BLaER1 (cell line): Measurements from ENCODE around the gene MUC16.
A peak's percentile ranks its signal among the peaks of the same experiment; 100 is the strongest.

Source experiments
- H3K27ac ChIP-seq: shearing (Covaris generic); formaldehyde crosslinking; 2 replicates; pipeline ENCODE4 v1.8.1; 2022
- H3K27me3 ChIP-seq: shearing (Covaris generic); formaldehyde crosslinking; 2 replicates; pipeline ENCODE4 v1.8.1; 2022
- H3K36me3 ChIP-seq: shearing (Covaris generic); formaldehyde crosslinking; 2 replicates; pipeline ENCODE4 v1.8.1; 2022
- H3K4me1 ChIP-seq: shearing (Covaris generic); formaldehyde crosslinking; 2 replicates; pipeline ENCODE4 v1.8.1; 2022
- H3K4me2 ChIP-seq: shearing (Covaris generic); formaldehyde crosslinking; 2 replicates; pipeline ENCODE4 v1.8.1; 2022
- H3K4me3 ChIP-seq: shearing (Covaris generic); formaldehyde crosslinking; 2 replicates; pipeline ENCODE4 v1.8.1; 2022
- H3K9ac ChIP-seq: shearing (Covaris generic); formaldehyde crosslinking; 2 replicates; pipeline ENCODE4 v1.8.1; 2022
- H3K9me3 ChIP-seq: shearing (Covaris generic); formaldehyde crosslinking; 2 replicates; pipeline ENCODE4 v1.8.1; 2022
- H4K20me1 ChIP-seq: shearing (Covaris generic); formaldehyde crosslinking; 2 replicates; pipeline ENCODE4 v1.8.1; 2022
- Cebpa-rat ChIP-seq: shearing (Covaris generic); IDR thresholded peaks from 2 replicates; pipeline ENCODE4 v1.8.1; 2022

Gene MUC16

DNA sequence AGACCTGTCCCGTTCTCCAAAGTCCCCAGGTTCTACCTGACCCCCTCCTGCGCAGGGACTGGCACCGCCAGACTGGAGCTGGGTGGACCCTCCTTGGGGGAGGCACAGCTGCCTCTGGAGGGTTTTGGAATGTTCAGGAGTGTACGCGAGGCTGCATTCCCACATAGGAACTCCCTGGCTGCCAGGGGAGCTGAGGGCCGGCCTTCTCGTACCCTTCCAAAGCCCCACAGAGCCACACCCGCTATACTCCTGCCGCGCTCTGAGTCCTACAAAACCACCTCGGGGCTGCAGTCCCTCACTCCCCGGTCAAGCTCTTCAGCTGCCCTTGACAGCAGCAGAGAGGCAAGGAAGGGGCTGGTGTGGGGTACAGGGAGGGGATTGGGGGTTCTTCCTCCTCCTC, 484 bp upstream of the MUC16 start:
- Histone ChIP-seq H3K27me3 (no peaks in the 10 kb centered on the region), H4K20me1 (no peaks in the 10 kb centered on the region), H3K4me3 (no peak overlapping the region), H3K4me2 (peak overlapping the region; percentile 24; the same call in 1 of the 2 replicates), H3K36me3 (no peaks in the 10 kb centered on the region), H3K9me3 (no peaks in the 10 kb centered on the region), H3K9ac (no peak overlapping the region), H3K27ac (no peak overlapping the region), H3K4me1 (peaks cover 33% of the 10 kb centered on the region)
- no peak for TF ChIP-seq Cebpa-rat

DNA sequence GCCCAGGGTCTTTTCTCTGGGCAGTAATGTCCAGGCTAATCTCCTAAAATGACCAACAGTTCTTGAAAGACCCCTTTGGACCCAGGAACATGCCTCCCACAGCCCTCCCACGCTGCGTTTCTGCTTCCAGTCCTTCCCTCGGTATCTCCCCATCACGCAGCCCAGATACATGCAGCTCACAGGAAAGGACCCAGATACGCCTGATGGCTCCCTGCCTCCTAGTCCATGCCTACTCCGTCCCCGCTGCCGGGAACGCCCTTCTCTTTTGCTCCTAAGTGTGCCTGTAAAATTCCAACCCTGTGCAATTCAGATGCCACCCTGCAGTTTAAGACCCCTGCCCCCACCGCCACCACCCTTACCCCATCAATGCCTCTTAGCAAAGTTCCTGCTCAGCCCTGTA, 778 bp downstream of the MUC16 start:
- TF ChIP-seq Cebpa-rat: no peak
- Histone ChIP-seq H3K4me1 (peaks cover 33% of the 10 kb centered on the region), H3K27me3 (no peaks in the 10 kb centered on the region), H4K20me1 (no peaks in the 10 kb centered on the region), H3K9me3 (no peaks in the 10 kb centered on the region), H3K36me3 (no peaks in the 10 kb centered on the region), H3K4me2 (peak overlapping the region; percentile 24), H3K4me3 (no peak overlapping the region), H3K9ac (no peak overlapping the region), H3K27ac (no peak overlapping the region)

DNA sequence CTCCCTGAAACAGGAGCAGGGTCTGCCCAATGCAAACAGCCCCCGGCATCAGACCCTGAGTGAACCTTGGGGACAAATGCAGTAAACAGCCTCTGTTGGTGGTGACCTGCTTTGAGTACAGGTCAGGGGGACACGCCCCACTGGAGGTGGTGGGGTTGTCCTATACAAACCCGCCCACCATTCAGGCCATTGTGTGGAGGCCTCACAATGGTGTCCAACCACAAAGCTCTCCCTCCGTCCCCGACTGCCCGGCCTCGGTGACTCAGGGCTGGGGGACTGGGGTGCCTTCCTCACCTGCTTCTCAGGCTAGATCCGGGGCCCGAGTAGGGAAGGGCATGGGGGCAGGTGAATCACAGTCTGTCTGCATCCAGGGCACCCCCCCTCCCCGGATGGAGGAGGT, 1.5 kb downstream of the MUC16 start:
- no peak for TF ChIP-seq Cebpa-rat
- Histone ChIP-seq H3K36me3 (no peaks in the 10 kb centered on the region), H3K9me3 (no peaks in the 10 kb centered on the region), H3K4me2 (peak overlapping the region; percentile 24; the same call in 1 of the 2 replicates), H3K4me1 (peaks cover 33% of the 10 kb centered on the region), H3K4me3 (no peak overlapping the region), H3K27me3 (no peaks in the 10 kb centered on the region), H3K9ac (no peak overlapping the region), H4K20me1 (no peaks in the 10 kb centered on the region), H3K27ac (no peak overlapping the region)

DNA sequence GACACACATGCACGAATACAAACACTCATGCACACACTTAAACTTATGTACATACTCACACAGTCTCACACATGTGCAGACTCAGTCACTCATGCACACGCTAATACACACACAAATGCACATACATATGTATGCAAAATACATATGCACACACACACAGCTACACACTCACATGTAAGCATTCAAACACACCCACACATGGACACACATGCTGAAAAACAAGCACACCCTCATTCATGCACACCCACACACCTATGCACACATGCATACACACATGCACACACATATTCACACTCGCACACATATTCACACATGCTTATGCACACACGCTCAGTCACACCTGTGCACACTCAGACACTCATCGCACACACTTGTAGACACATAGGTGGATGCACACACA, 9.3 kb downstream of the MUC16 start:
- Histone ChIP-seq H4K20me1 (no peaks in the 10 kb centered on the region), H3K9me3 (no peaks in the 10 kb centered on the region; the same call in 1 of the 2 replicates), H3K27me3 (no peaks in the 10 kb centered on the region), H3K4me2 (no peak overlapping the region), H3K9ac (no peak overlapping the region), H3K36me3 (no peaks in the 10 kb centered on the region), H3K4me1 (no peaks in the 10 kb centered on the region), H3K4me3 (no peak overlapping the region), H3K27ac (no peak overlapping the region)
- no peak for TF ChIP-seq Cebpa-rat

DNA sequence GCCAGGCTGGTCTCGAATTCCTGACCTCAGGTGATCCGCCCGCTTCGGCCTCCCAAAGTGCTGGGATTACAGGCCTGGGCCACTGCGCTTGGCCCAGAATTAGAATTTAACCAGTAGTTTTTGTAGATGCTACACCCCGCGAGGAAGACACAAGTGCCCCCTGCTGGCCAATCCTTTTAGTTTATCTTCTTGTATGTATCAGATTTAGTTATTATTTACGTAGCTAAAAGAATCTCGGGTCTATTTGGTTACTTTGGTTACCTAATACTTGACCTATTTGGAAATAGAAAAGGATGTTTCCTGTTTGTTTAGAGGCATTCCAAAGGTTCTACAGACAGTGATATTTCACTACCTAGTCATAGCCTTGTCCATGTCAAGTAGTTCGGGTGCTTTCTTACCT, 22.0 kb downstream of the MUC16 start:
- Histone ChIP-seq H3K36me3 (no peaks in the 10 kb centered on the region), H3K4me3 (no peak overlapping the region), H3K4me1 (no peaks in the 10 kb centered on the region), H4K20me1 (no peaks in the 10 kb centered on the region), H3K27me3 (no peaks in the 10 kb centered on the region), H3K9ac (no peak overlapping the region), H3K27ac (no peak overlapping the region), H3K9me3 (no peaks in the 10 kb centered on the region), H3K4me2 (no peak overlapping the region)
- no peak for TF ChIP-seq Cebpa-rat

DNA sequence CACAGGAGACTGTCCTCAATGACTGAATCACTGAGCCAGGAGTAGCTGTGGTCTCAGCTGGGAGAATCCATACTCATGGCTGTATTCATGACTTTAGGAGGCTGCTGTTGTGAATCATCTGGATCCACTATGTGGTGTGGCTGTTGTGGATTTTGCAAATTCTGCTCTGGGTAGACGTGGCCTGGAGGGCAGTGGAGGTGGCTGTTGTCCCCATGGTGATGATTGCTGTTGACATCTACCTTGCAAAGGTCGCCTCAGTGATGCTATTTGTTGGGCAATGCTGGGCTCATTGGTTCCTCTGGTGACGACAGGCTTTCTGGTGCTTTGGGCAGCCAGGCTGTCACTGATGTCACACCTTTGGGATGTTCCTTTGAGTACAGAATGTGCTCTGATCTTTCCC, 23.9 kb downstream of the MUC16 start:
- no peak for TF ChIP-seq Cebpa-rat

DNA sequence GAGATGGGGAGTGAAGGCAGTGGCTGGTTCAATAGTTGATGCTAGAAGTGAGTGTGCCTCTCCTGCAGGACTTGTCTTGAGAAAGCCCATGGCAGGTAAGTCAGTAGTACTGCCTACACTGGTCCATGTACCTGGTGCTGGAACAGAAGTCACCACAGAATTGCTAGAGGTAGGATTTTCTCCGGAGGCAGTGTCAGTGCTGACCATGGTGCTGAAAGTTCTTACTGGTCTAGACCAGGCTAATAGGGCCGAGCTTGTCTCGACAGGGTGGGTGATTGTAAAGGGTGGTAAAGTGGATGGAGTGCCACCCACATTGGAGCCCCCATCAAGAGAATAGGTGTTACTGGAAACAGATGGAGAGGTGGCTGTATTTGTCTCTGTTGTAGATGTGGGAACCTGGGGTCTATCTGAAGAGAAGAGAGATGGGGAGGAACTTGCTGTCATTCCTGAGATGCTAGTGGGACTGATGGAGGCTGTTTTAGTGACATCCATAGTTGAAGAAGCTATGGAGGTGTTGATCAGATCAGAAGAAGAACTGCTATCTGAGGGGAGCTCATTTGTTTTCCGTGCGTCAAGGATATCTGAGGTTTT, 36.6 kb downstream of the MUC16 start:
- H3K4me3 ChIP-seq: no peak overlapping the region
- TF ChIP-seq Cebpa-rat: no peak
- H3K27me3 ChIP-seq: no peaks in the 10 kb centered on the region
- no peaks in the 10 kb centered on the region for H3K36me3 ChIP-seq
- no peak overlapping the region for H3K9ac ChIP-seq
- H3K9me3 ChIP-seq: no peaks in the 10 kb centered on the region
- H3K4me2 ChIP-seq: no peak overlapping the region
- no peaks in the 10 kb centered on the region for H4K20me1 ChIP-seq
- no peak overlapping the region for H3K27ac ChIP-seq
- no peaks in the 10 kb centered on the region for H3K4me1 ChIP-seq

More for the DNA sequence above, 23.9 kb downstream of the MUC16 start:
- Histone ChIP-seq H3K4me2 (no peak overlapping the region), H3K36me3 (no peaks in the 10 kb centered on the region), H3K9ac (no peak overlapping the region), H3K4me1 (no peaks in the 10 kb centered on the region), H3K4me3 (no peak overlapping the region), H3K27me3 (no peaks in the 10 kb centered on the region), H3K27ac (no peak overlapping the region), H3K9me3 (no peaks in the 10 kb centered on the region), H4K20me1 (no peaks in the 10 kb centered on the region)

DNA sequence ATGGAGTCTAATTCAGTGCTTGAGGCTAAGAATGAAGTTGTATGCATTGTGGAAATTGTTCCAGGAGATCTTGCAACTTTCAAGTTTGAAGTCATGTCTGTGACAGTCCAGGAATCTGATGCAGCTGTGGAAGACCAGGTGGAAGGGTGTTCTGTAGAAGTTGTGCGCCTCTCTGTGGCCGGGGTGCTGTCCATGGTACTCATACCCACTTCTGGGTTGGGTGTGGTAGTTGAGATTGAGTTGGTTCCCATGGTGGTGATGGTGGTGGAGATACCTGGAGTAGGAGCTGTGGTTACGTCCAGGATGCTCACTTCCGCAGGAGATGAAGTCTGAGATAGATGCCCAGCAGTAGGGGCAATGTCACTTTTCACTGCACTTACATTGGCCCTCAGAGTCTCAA, 44.3 kb downstream of the MUC16 start:
- no peaks in the 10 kb centered on the region for H3K27me3 ChIP-seq
- no peaks in the 10 kb centered on the region for H4K20me1 ChIP-seq
- no peak for TF ChIP-seq Cebpa-rat
- no peak overlapping the region for H3K27ac ChIP-seq
- no peak overlapping the region for H3K4me2 ChIP-seq
- H3K9ac ChIP-seq: no peak overlapping the region
- no peaks in the 10 kb centered on the region for H3K4me1 ChIP-seq
- H3K36me3 ChIP-seq: no peaks in the 10 kb centered on the region
- no peak overlapping the region for H3K4me3 ChIP-seq
- H3K9me3 ChIP-seq: no peaks in the 10 kb centered on the region
